Duodenal mucosa (tissue), 2 donors: ENCODE measurements around the gene RAB25.
"Not testable (repeated sequence)": the region's sequence is repeated elsewhere in the genome, so short reads cannot be mapped to it uniquely, and the experiment has no call there.

Source experiments
- H3K27ac ChIP-seq: one replicate; pipeline ENCODE4 v1.7.0; 2013; ENCODE audit warnings: low read depth, low read length
- H3K27me3 ChIP-seq, 2 donors: one replicate each; pipeline ENCODE4 v1.7.0; 2013; ENCODE audit warnings: low read length in 2 of 2, control low read depth in 1 of 2; ENCODE audit not compliant: insufficient read depth in 2 of 2, control insufficient read depth in 1 of 2
- H3K36me3 ChIP-seq, 2 donors: one replicate each; pipeline ENCODE4 v1.7.0; 2013; ENCODE audit warnings: low read length in 2 of 2, control low read depth in 1 of 2; ENCODE audit not compliant: insufficient read depth in 2 of 2, control insufficient read depth in 1 of 2
- H3K4me1 ChIP-seq, 2 donors: one replicate each; pipeline ENCODE4 v1.7.0; 2013; ENCODE audit warnings: low read length in 2 of 2, control low read depth in 1 of 2; ENCODE audit not compliant: insufficient read depth in 2 of 2, control insufficient read depth in 1 of 2
- H3K4me3 ChIP-seq, 2 donors: one replicate each; pipeline ENCODE4 v1.7.0; 2013; ENCODE audit warnings: low read length in 2 of 2, low read depth in 1 of 2
- H3K9ac ChIP-seq, 2 donors: one replicate each; pipeline ENCODE4 v1.7.0; 2013; ENCODE audit warnings: low read length in 2 of 2, low read depth in 1 of 2
- H3K9me3 ChIP-seq, 2 donors: one replicate each; pipeline ENCODE4 v1.7.0; 2013; ENCODE audit warnings: low read length in 2 of 2, control low read depth in 1 of 2; ENCODE audit not compliant: control insufficient read depth in 1 of 2

RAB25 gene

GRCh38 chr1:156114919-156115513 lies 54.1 kb downstream of the RAB25 start:
- Histone ChIP-seq H3K4me1 (peaks cover 20 to 42% of the 10 kb centered on the region in 2 donors), H3K9me3 (no peaks in the 10 kb centered on the region), H3K4me3 (peak overlapping the region; percentile 93 to 99), H3K27ac (peak overlapping the region; percentile 97), H3K9ac (peak overlapping the region; percentile 95 to 100), H3K27me3 (no peaks in the 10 kb centered on the region), H3K36me3 (no peaks in the 10 kb centered on the region)

GRCh38 chr1:156115514-156116374 lies 54.8 kb downstream of the RAB25 start:
- Histone ChIP-seq H3K4me3 (peak overlapping the region; percentile 93 to 99), H3K4me1 (peaks cover 27 to 50% of the 10 kb centered on the region in 2 donors), H3K27ac (peak overlapping the region; percentile 97), H3K27me3 (no peaks in the 10 kb centered on the region), H3K9ac (peak overlapping the region; percentile 95 to 100), H3K36me3 (no peaks in the 10 kb centered on the region), H3K9me3 (no peaks in the 10 kb centered on the region)

GRCh38 chr1:156116731-156117130 lies 55.8 kb downstream of the RAB25 start:
- H3K4me1 ChIP-seq, result peaks cover 37 to 58% of the 10 kb centered on the region in 2 donors

GRCh38 chr1:156117414-156118176 lies 56.6 kb downstream of the RAB25 start:
- H3K27me3 ChIP-seq, result no peaks in the 10 kb centered on the region
- peak overlapping the region; percentile 64 to 65 for H3K4me3 ChIP-seq

More at GRCh38 chr1:156116731-156117130, 55.8 kb downstream of the RAB25 start:
- Histone ChIP-seq H3K27ac (peak overlapping the region; percentile 97), H3K9ac (peak overlapping the region; percentile 54 to 95), H3K4me3 (peak overlapping the region; percentile 93 to 99)
- not testable (repeated sequence) for H3K9me3 ChIP-seq, H3K36me3 ChIP-seq, H3K27me3 ChIP-seq

DNA sequence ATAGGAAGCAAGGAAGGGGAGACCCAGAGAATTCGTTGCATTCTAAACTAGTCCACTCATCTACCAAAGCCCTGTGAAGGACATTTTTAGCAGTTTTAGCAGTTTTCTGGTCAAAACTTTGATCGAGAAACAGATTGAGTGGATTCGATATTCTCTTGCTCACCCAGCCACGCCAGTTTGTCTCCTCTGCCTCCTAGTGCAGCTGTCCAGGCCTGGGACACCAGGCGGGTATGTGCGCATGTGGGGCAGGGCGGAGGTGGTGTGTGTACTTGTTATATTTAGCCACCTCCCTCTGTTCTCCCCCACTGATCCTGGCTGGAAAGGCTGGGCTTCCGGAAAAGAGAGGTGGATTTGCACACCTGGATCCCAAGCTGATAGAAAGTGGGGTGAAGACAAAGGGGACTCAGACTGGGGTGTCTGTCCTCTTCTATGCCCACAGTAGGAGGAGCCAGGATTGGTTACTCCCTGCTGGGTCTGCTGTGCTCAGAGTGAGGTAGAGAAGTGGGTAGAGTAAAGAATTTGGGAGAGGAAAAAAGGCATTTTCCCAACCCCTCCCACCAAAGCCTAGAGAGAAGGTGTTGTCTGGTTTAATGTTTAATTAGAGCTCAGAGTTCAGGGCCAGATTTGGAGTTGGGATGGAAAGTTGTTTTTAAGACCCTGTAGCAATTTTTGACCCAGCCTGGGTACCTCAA lies 57.4 kb downstream of the RAB25 start:
- Histone ChIP-seq H3K9me3 (no peaks in the 10 kb centered on the region), H3K4me3 (peak overlapping the region; percentile 64 to 65), H3K27me3 (no peaks in the 10 kb centered on the region), H3K9ac (peak overlapping the region; percentile 72 to 74), H3K27ac (peak overlapping the region; percentile 82), H3K4me1 (peaks cover 52 to 74% of the 10 kb centered on the region in 2 donors), H3K36me3 (no peaks in the 10 kb centered on the region)

More at GRCh38 chr1:156117414-156118176, 56.6 kb downstream of the RAB25 start:
- H3K4me1 ChIP-seq, result peaks cover 45 to 67% of the 10 kb centered on the region in 2 donors
- no peaks in the 10 kb centered on the region for H3K36me3 ChIP-seq
- peak overlapping the region; percentile 82 for H3K27ac ChIP-seq
- H3K9me3 ChIP-seq, result no peaks in the 10 kb centered on the region
- H3K9ac ChIP-seq, result peak overlapping the region; percentile 72 to 74

GRCh38 chr1:156119503-156120209 lies 58.7 kb downstream of the RAB25 start:
- Histone ChIP-seq H3K9me3 (no peaks in the 10 kb centered on the region), H3K27ac (peak overlapping the region; percentile 39)

More at GRCh38 chr1:156119503-156120209, 58.7 kb downstream of the RAB25 start:
- H3K4me1 ChIP-seq, result peaks cover 54 to 80% of the 10 kb centered on the region in 2 donors
- H3K9ac ChIP-seq, result peak overlapping the region in 1 of 2 donors; percentile 63
- no peaks in the 10 kb centered on the region for H3K36me3 ChIP-seq
- peak overlapping the region; percentile 9 to 50 for H3K4me3 ChIP-seq
- no peaks in the 10 kb centered on the region for H3K27me3 ChIP-seq
